GM21515 (cell line): Measurements from ENCODE around the gene NR1H3.
"Not testable (repeated sequence)": the region's sequence is repeated elsewhere in the genome, so short reads cannot be mapped to it uniquely, and the experiment has no call there.

ENCODE experiments used
- ATAC-seq: cut with Tn5 transposase; IDR thresholded peaks from one replicate; pipeline ENCODE4 v1.9.1; 2021; ENCODE audit not compliant: unreplicated experiment

NR1H3 gene

GRCh38 chr11:47302853-47303252 is 45.1 kb downstream of the NR1H3 start:
- ATAC-seq, result no peak

- no peak for ATAC-seq
These were observed 48.1 kb downstream of the NR1H3 start for GRCh38 chr11:47305734-47306483.

GRCh38 chr11:47306484-47306844 is 48.7 kb downstream of the NR1H3 start:
- ATAC-seq, result no peak

- ATAC-seq, result no peak
These were observed 50.4 kb downstream of the NR1H3 start for GRCh38 chr11:47308050-47308823.

- no peak for ATAC-seq
These were observed 57.2 kb downstream of the NR1H3 start for GRCh38 chr11:47314992-47315391.

- ATAC-seq, result not testable (repeated sequence)
These were observed 58.7 kb downstream of the NR1H3 start for GRCh38 chr11:47316501-47316900.

- no peak for ATAC-seq
These were observed 59.5 kb downstream of the NR1H3 start for GRCh38 chr11:47317064-47317828.

- no peak for ATAC-seq
These were observed 60.4 kb downstream of the NR1H3 start for GRCh38 chr11:47318166-47318565.
